GM12891 (cell line): Measurements from ENCODE around the gene LRFN5.

ENCODE experiments used
- PAX5 ChIP-seq: IDR thresholded peaks from 2 replicates; pipeline ENCODE4 v1.6.1; 2011; ENCODE audit warnings: low read length, moderate library complexity, mild to moderate bottlenecking; ENCODE audit not compliant: insufficient read depth, severe bottlenecking
- POLR2A ChIP-seq: IDR thresholded peaks from 2 replicates; pipeline ENCODE4 v1.6.1; 2011; ENCODE audit warnings: low read depth, low read length, control low read depth
- POLR2AphosphoS5 ChIP-seq: IDR thresholded peaks from 2 replicates; pipeline ENCODE4 v1.6.1; 2011; ENCODE audit warnings: low read depth, low read length, control low read depth
- SPI1 ChIP-seq: IDR thresholded peaks from 2 replicates; pipeline ENCODE4 v1.6.1; 2011; ENCODE audit warnings: low read depth, low read length, control low read depth
- TAF1 ChIP-seq: IDR thresholded peaks from 2 replicates; pipeline ENCODE4 v1.6.1; 2011; ENCODE audit warnings: low read depth, low read length, control low read depth

DNA sequence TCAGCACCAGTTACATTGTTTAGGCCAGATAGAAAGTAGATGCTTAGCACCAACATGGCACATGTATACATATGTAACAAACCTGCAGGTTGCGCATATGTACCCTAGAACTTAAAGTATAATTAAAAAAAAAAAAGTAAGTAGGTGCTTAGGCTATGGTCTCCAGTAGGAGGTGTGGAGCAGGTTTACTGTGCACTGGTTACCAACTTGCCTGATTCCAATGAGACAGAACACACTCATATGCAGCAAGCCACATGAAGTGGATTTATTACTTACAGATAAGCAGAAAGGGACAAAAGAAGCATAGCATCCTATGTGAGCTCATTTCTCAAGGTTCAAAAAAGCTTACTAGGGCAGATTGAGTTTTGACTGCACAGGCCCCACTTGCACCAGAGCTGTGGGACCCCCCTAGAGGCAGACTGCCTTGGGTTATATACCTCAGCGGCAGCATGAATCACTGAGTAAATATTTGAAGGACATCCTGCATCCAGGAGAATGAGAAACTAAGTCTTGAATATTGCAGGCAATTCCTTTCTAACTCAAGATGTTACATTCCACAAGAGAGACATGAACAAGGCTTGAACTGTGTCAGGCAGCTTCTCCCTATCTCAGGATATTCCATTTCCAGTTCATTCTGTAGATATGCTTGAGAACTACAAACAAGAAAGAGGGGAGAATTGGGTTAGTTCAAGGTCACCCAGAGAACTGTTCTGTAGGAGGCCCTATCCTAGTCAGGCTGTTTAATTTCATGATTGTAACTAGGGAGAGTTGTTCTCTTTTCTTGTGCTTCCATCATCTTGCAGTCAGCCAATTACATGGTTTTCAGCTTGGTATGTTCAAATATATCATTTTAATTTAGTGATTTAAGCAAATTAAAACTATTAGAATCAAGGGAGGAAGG lies 30.1 kb downstream of the LRFN5 start:
- TF ChIP-seq POLR2AphosphoS5 (no peak), POLR2A (no peak), TAF1 (no peak), PAX5 (no peak), SPI1 (no peak)
